ENCODE results near the gene CCNB1IP1.
"Not testable (repeated sequence)": the region's sequence is repeated elsewhere in the genome, so short reads cannot be mapped to it uniquely, and the experiment has no call there.

Gene CCNB1IP1

GRCh38 chr14:20332431-20332787 lies 670 bp downstream of the CCNB1IP1 start:
- DNase-seq (ENCODE audit: low spot score) = no peak

GRCh38 chr14:20331053-20331613 lies 1.9 kb downstream of the CCNB1IP1 start:
- DNase-seq (ENCODE audit: low spot score) = no peak

DNA sequence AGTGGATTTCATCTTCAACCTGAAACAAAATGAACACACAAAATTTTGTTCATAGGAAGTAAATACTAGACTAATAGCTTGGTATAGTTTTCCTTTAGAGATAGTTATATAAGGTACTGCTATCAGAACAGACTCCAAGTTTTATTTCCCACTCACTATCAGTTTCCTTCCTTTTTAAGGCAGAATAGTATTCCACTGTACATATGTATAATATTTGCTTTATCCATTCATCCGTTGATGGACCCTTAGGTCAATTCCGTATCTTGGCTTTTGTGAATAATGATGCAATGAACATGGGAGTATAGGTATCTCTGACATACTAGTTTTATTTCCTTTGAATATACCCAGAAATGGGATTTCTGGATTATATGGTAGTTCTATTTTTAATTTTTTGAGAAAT lies 3.7 kb downstream of the CCNB1IP1 start:
- no peak for DNase-seq (ENCODE audit: low spot score)

DNA sequence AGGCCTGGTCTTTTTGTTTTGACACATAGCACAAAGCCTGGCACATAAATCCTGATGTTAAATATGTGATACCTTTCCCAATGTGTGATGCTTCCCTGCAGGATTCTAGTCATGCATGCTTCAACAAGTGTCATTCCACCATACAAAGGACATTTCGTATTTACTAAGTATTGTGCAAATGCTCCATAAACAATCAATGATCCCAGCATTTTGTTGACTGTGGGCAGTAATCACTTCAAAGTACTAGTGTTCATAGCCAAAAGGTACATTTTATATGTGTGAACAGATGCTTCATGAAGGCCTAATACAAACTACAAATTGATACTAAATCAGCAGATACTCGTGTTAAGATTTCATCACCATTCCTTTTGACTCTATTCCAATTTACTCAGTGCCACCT lies 4.4 kb downstream of the CCNB1IP1 start:
- DNase-seq (ENCODE audit: low spot score) = no peak

- peak; percentile 79 for DNase-seq (ENCODE audit: low spot score)
Observed at GRCh38 chr14:20327005-20327869, 5.8 kb downstream of the CCNB1IP1 start.

DNA sequence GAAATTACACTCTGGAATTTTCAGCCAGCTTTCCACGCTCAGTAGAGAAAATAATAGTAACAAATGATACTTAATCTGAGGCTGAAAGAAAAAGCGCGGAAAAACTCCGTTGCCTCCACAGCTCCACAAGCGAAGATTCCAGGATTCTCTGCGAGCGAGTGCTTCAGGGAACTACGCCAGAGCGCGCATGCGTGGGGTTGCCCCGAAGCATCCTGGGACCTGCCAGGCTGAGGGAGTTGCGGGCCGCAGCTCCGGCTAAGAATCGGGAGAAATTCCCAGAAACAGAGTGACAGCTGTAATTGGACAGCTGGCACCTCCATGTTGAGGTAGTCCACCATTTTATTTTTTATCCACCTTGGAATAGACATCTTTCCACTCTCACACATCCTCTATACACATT lies 15.4 kb downstream of the CCNB1IP1 start:
- no peak for DNase-seq (ENCODE audit: low spot score)

GRCh38 chr14:20314026-20314425 lies 19.1 kb downstream of the CCNB1IP1 start:
- DNase-seq (ENCODE audit: low spot score) = no peak

DNA sequence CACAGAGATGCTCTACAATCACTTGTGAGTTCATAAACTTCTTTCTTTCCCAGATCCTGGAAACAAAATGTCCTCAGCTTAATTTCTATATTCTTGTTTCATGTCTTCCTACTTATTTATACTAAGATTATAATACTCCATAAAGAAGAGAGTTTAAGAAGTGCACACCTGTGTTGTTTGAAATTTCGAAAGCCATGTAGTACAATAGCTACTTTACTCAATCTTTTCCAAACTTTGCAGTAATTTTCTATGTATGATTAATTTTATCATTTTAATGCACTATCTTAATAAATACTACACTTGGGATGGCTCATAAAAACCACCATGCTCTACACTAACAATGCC lies 27.0 kb downstream of the CCNB1IP1 start:
- no peak for DNase-seq (ENCODE audit: low spot score)

DNA sequence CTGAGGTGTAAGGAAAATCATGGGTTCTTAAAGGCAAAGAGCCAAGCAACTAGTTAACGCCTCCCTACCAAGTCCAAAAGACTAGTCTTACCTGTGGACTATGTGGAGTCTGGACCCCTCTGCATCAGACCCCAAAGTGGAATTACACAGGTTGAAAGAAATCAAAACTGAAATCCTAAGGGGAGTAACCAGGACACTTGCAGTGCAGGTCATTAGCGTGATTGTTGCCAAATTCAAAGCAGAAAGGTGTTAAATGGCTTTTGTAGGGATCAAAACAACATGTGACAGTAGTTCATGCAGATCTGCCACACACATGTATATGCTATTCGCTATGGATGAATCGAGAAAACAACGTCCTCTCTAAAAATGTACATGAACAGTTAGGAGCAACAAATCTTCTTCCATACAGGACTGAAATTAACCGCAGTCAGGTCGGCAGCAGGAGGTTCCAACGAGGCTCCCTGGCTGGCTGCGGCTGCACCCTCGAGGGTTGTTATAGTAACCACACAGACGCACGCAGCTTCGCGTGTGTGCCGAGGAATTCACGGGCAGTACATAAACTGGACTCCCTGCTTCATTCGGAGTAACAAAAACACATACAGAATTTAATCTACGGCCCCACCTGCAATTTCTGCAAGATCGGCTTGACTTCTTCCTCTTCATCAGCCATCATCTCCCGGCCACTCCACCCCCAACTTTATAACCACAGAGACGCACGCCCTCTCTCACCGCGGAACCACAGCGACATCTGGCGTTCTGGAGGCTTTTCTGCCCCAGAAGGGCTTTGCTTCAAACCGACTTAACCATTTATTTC lies 27.6 kb downstream of the CCNB1IP1 start, which contains the start of gene TTC5:
TTC5 (minus strand) TSS at position 687 of the 814 bp plus-strand sequence; CDS start at position 673, 14 bp downstream.
- peak; percentile 85 for DNase-seq (ENCODE audit: low spot score)

GRCh38 chr14:20302042-20302755 lies 30.9 kb downstream of the CCNB1IP1 start:
- no peak for DNase-seq (ENCODE audit: low spot score)

GRCh38 chr14:20295067-20295466 lies 38.0 kb downstream of the CCNB1IP1 start:
- no peak for DNase-seq (ENCODE audit: low spot score)

- DNase-seq (ENCODE audit: low spot score) = no peak
Observed at GRCh38 chr14:20294636-20295035, 38.4 kb downstream of the CCNB1IP1 start.

DNA sequence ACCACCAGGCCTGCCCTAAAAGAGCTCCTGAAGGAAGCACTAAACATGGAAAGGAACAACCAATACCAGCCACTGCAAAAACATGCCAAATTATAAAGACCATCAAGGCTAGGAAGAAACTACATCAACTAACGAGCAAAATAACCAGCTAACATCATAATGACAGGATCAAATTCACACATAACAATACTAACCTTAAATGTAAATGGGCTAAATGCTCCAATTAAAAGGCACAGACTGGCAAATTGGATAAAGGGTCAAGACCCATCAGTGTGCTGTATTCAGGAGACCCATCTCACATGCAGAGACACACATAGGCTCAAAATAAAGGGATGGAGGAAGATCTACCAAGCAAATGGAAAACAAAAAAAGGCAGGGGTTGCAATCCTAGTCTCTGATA lies 51.1 kb downstream of the CCNB1IP1 start:
- not testable (repeated sequence) for DNase-seq (ENCODE audit: low spot score)

DNA sequence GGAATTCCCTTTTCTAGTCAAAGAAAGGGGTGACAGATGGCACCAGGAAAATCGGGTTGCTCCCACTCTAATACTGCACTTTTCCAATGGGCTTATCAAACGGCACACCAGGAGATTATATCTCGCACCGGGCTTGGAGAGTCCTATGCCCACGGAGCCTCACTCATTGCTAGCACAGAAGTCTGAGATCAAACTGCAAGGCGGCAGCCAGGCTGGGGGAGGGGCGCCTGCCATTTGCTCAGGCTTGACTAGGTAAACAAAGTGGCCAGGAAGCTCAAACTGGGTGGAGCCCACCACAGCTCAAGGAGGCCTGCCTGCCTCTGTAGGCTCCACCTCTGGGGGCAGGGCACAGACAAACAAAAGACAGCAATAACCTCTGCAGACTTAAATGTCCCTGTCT lies 52.8 kb downstream of the CCNB1IP1 start:
- not testable (repeated sequence) for DNase-seq (ENCODE audit: low spot score)

- no peak for DNase-seq (ENCODE audit: low spot score)
Observed at GRCh38 chr14:20278414-20278813, 54.7 kb downstream of the CCNB1IP1 start.

DNA sequence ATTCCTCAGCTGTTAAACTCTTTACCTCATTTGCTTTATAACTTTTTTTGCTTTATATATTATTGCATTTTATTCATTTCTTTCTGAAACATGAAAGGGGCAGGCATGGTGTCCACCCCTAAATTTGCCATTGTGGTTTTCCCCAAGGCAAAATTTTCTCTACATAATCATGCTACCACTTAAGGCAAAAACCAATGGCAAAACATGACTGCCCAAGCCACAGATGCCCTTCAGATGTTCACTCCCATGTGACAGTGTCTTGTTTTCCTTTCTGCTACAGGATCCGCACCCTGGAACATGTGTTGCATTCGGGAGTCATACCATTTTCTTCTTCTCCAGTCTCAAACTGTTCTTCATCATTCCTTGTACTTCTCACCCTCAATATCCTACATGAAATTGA lies 55.7 kb downstream of the CCNB1IP1 start:
- DNase-seq (ENCODE audit: low spot score) = no peak

- no peak for DNase-seq (ENCODE audit: low spot score)
Observed at GRCh38 chr14:20274062-20274461, 59.0 kb downstream of the CCNB1IP1 start.

DNA sequence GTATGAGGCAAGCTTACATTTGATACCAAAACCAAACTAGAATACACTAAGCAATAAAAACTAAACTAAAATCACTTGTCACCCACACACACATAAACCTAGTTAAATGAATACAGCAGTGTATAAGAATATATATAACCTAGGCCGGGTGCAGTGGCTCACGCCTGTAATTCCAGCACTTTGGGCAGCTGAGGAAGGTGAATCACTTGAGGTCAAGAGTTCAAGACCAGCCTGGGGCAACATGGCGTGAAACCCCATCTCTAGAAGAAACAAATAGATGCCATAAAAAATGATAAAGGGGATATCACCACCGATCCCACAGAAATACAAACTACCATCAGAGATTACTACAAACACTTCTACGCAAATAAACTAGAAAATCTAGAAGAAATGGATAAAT lies 68.7 kb downstream of the CCNB1IP1 start:
- not testable (repeated sequence) for DNase-seq (ENCODE audit: low spot score)

DNA sequence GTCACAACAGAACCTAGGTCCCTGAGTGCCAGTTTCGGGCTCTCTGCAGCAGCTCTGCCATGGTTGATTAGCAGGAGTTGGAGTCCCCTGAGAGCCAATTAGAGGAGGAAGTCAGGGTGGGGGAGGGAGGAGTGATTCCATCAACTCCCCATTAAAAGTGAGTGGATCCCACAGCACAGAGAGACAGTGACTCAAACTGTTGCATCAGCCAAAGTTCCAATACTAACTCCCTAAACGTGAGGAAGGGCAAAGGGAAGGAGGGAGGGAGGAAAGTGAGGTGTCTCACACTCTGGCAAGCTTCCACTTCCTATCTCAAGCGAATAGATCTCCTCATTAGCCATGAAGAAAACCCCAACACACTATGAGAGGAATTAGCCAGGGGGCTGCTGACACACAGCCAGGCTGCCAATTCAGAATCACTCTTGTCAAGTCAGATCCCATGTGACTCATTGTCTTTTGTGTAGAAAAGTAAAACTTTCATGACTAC lies 70.4 kb downstream of the CCNB1IP1 start:
- peak; percentile 0 for DNase-seq (ENCODE audit: low spot score)

Measured in kidney capillary endothelial cell (primary cell).